Upper lobe of left lung (tissue), 6 donors: ENCODE measurements around the gene NDST3. TPM values are rescaled to one million over a fixed set of nuclear protein-coding genes. Genes with fewer than 3 reads are reported as not detected.

Experiments
- ATAC-seq, 2 donors: fragments of 200-7000 bp; cut with Tn5 transposase; one replicate each; pipeline ENCODE4 v1.9.1; 2022; ENCODE audit warnings: mild to moderate bottlenecking in 2 of 2, moderate library complexity in 2 of 2; ENCODE audit not compliant: low FRiP score in 2 of 2
- DNase-seq, 2 donors: peaks; one replicate each; pipeline ENCODE4 v3.0.0-alpha.2; 2019 to 2020
- H3K27ac ChIP-seq, 4 donors: fragments of 200-600 bp; sonication (generic); one replicate each; pipeline ENCODE4 v1.5.1; 2016 to 2019
- H3K27me3 ChIP-seq, 4 donors: fragments of 200-600 bp; sonication (generic); one replicate each; pipeline ENCODE4 v1.5.1; 2017 to 2019
- H3K36me3 ChIP-seq, 4 donors: fragments of 200-600 bp; sonication (generic); one replicate each; pipeline ENCODE4 v1.5.1; 2016 to 2019
- H3K4me1 ChIP-seq, 4 donors: fragments of 200-600 bp; sonication (generic); one replicate each; pipeline ENCODE4 v1.5.1; 2018 to 2019
- H3K4me3 ChIP-seq, 4 donors: fragments of 200-600 bp; sonication (generic); one replicate each; pipeline ENCODE4 v1.5.1; 2017 to 2019; ENCODE audit warnings: mild to moderate bottlenecking in 2 of 4, moderate library complexity in 1 of 4
- H3K9me3 ChIP-seq, 4 donors: fragments of 200-600 bp; sonication (generic); one replicate each; pipeline ENCODE4 v1.5.1; 2018 to 2019
- CTCF ChIP-seq, 6 experiments: fragments of 450-650 bp in 4 of 6; fragments of 200-600 bp in 2 of 6; sonication (generic) in 2 of 6; IDR thresholded peaks; one replicate each; pipeline ENCODE4 v1.5.1; 2016 to 2019; ENCODE audit warnings: antibody characterized with exemption in 6 of 6
- EP300 ChIP-seq, 4 donors: sonication (generic); formaldehyde crosslinking; IDR thresholded peaks; one replicate each; pipeline ENCODE4 v1.5.1; 2017; ENCODE audit warnings: antibody characterized with exemption in 4 of 4, control low read depth in 2 of 4
- POLR2A ChIP-seq, 4 donors: fragments of 450-650 bp; IDR thresholded peaks; one replicate each; pipeline ENCODE4 v1.5.1; 2016 to 2017; ENCODE audit warnings: antibody characterized with exemption in 4 of 4, mild to moderate bottlenecking in 2 of 4
- POLR2AphosphoS5 ChIP-seq, 2 donors: sonication (generic); formaldehyde crosslinking; IDR thresholded peaks; one replicate each; pipeline ENCODE4 v1.5.1; 2017; ENCODE audit warnings: antibody characterized with exemption in 2 of 2
- WGBS, 2 donors: methylation state at CpG; one replicate each; pipeline ENCODE4 v1.1.5; 2017 to 2018; 5-methylcytosine and 5-hydroxymethylcytosine counted together
- total RNA-seq, 6 donors: library from RNA; depleted of rRNA in 4 of 6; stranded (reverse); fragments of >200 nt in 4 of 6; gene quantifications; one replicate each; pipeline versions ENCODE4 v1.1.0 to v1.2.1, GENCODE V29; 2016 to 2021
- donor health status: DM: no; HTN: no; CAD: no; lungs with moderate emphysema.
- donor health status: DM: no; HTN: yes; CAD: no; lungs with severe emphysema.

Gene NDST3
- total RNA-seq, 6 donors from 2014 or later: 0.11 to 0.13 TPM; not detected in 4

DNA sequence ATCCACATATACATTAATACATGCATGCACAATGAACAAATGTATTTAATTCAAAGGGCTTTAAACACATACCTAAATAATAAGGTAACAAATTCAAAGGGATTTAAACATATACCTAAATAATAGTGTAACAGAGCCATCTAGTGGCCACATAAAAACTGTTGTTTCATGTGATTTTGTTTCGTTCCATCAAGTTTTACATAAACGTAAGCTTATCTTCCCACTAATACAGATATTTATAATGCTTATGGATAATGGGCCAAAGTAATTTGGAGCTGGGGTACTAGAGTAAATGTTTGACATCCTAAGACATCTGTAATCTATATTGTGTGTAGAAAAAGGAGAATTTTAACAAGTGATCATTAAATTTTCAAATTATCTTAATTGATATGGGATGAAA lies 236.2 kb downstream of the NDST3 start:
- Histone ChIP-seq H3K27me3 (no peaks in the 10 kb centered on the region), H3K4me1 (peaks cover 0 to 4% (median 0%) of the 10 kb centered on the region in 4 donors), H3K36me3 (no peaks in the 10 kb centered on the region), H3K9me3 (no peaks in the 10 kb centered on the region), H3K4me3 (no peak overlapping the region), H3K27ac (no peak overlapping the region)
- no peak for DNase-seq
- WGBS, 2 donors: 5 to 8% methylated on average over 2 of the region's 2 CpGs
- peak in 1 of 2 donors; percentile 60 for ATAC-seq
- peak in 4 of 6 experiments; percentile 39 to 52 (median 47) for TF ChIP-seq CTCF (IDR thresholded peaks at IDR 0.05)
- TF ChIP-seq POLR2AphosphoS5 (IDR thresholded peaks at IDR 0.05): no peak

- Histone ChIP-seq H3K9me3 (no peaks in the 10 kb centered on the region), H3K4me3 (no peak overlapping the region), H3K4me1 (no peaks in the 10 kb centered on the region), H3K27me3 (no peaks in the 10 kb centered on the region), H3K36me3 (no peaks in the 10 kb centered on the region), H3K27ac (no peak overlapping the region)
- DNase-seq: no peak
- TF ChIP-seq CTCF (IDR thresholded peaks at IDR 0.05): no peak
- no peak for TF ChIP-seq POLR2A (IDR thresholded peaks at IDR 0.05)
- no peak for TF ChIP-seq EP300 (IDR thresholded peaks at IDR 0.05)
- TF ChIP-seq POLR2AphosphoS5 (IDR thresholded peaks at IDR 0.05): no peak
- WGBS, 2 donors: 89 to 91% methylated on average over 2 of the region's 2 CpGs
- ATAC-seq: no peak
Observed at GRCh38 chr4:118271788-118272187, 237.5 kb downstream of the NDST3 start.

- Histone ChIP-seq H3K36me3 (no peaks in the 10 kb centered on the region), H3K27ac (no peak overlapping the region), H3K4me1 (peaks cover 0 to 4% (median 0%) of the 10 kb centered on the region in 4 donors), H3K27me3 (no peaks in the 10 kb centered on the region), H3K9me3 (no peaks in the 10 kb centered on the region), H3K4me3 (no peak overlapping the region)
- ATAC-seq (no peak), DNase-seq (no peak)
- TF ChIP-seq POLR2AphosphoS5 (IDR thresholded peaks at IDR 0.05): no peak
- TF ChIP-seq EP300 (IDR thresholded peaks at IDR 0.05): no peak
- no peak for TF ChIP-seq CTCF (IDR thresholded peaks at IDR 0.05)
- no peak for TF ChIP-seq POLR2A (IDR thresholded peaks at IDR 0.05)
- 72 to 81% methylated on average over 1 of the region's 1 CpG for WGBS, 2 donors
Observed at GRCh38 chr4:118273642-118274041, 239.4 kb downstream of the NDST3 start.

GRCh38 chr4:118276580-118276979 lies 242.3 kb downstream of the NDST3 start:
- Histone ChIP-seq H3K36me3 (peaks cover 0 to 14% (median 0%) of the 10 kb centered on the region in 4 donors), H3K27ac (no peak overlapping the region), H3K4me1 (peaks cover 13 to 31% (median 21%) of the 10 kb centered on the region in 4 donors), H3K9me3 (no peaks in the 10 kb centered on the region), H3K27me3 (no peaks in the 10 kb centered on the region), H3K4me3 (no peak overlapping the region)
- WGBS, 2 donors: 65 to 66% methylated on average over 2 of the region's 2 CpGs
- no peak for TF ChIP-seq POLR2AphosphoS5 (IDR thresholded peaks at IDR 0.05)
- no peak for ATAC-seq
- no peak for DNase-seq

DNA sequence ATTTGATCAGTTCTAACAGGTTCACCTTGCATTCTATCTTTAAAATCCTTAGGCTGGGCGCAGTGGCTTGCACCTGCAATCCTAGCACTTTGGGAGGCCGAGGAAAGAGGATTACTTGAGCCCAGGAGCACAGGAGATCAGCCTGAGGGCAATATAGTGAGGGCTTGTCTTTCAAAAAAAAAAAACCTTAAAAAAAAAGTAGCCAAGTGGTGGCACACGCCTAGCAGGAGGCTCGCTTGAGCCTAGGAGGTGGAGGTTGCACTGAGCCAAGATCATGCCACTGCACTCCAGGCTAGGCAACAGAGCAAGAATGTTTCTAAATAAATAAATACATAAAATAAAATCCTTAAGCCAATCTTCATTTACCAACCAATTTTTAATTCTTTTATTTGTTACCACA lies 243.0 kb downstream of the NDST3 start:
- no peak for ATAC-seq
- peaks cover 17 to 35% (median 24%) of the 10 kb centered on the region in 4 donors for H3K4me1 ChIP-seq
- 89% methylated on average over 4 of the region's 4 CpGs for WGBS, 2 donors

More for the DNA sequence above, 243.0 kb downstream of the NDST3 start:
- TF ChIP-seq EP300 (IDR thresholded peaks at IDR 0.05) (no peak), POLR2AphosphoS5 (IDR thresholded peaks at IDR 0.05) (no peak), CTCF (IDR thresholded peaks at IDR 0.05) (no peak), POLR2A (IDR thresholded peaks at IDR 0.05) (no peak)
- Histone ChIP-seq H3K27ac (no peak overlapping the region), H3K4me3 (no peak overlapping the region), H3K36me3 (peaks cover 0 to 14% (median 0%) of the 10 kb centered on the region in 4 donors), H3K27me3 (no peaks in the 10 kb centered on the region), H3K9me3 (no peaks in the 10 kb centered on the region)
- no peak for DNase-seq
